SH-SY5Y (cell line): Measurements from ENCODE around the gene SNX30.

Experiments used
- GATA2 ChIP-seq: IDR thresholded peaks from 2 replicates; pipeline ENCODE4 v1.6.1; 2011; ENCODE audit warnings: mild to moderate bottlenecking, low read depth, low read length
- GATA3 ChIP-seq: IDR thresholded peaks from 2 replicates; pipeline ENCODE4 v1.6.1; 2011; ENCODE audit warnings: low read depth, mild to moderate bottlenecking, low read length, moderate library complexity

- TF ChIP-seq GATA2 (no peak), GATA3 (no peak)
Observed at GRCh38 chr9:112815868-112816267, 65.3 kb downstream of the SNX30 start.
